ENCODE measurements around the gene ATP2B2. TPM values are rescaled to one million over a fixed set of nuclear protein-coding genes. Genes with fewer than 3 reads are reported as not detected.
A peak's percentile ranks its signal among the peaks of the same experiment; 100 is the strongest.

The ATP2B2 gene
- total and polyA plus RNA-seq, 8 donors = 0.11 to 0.75 (median 0.21) TPM

DNA sequence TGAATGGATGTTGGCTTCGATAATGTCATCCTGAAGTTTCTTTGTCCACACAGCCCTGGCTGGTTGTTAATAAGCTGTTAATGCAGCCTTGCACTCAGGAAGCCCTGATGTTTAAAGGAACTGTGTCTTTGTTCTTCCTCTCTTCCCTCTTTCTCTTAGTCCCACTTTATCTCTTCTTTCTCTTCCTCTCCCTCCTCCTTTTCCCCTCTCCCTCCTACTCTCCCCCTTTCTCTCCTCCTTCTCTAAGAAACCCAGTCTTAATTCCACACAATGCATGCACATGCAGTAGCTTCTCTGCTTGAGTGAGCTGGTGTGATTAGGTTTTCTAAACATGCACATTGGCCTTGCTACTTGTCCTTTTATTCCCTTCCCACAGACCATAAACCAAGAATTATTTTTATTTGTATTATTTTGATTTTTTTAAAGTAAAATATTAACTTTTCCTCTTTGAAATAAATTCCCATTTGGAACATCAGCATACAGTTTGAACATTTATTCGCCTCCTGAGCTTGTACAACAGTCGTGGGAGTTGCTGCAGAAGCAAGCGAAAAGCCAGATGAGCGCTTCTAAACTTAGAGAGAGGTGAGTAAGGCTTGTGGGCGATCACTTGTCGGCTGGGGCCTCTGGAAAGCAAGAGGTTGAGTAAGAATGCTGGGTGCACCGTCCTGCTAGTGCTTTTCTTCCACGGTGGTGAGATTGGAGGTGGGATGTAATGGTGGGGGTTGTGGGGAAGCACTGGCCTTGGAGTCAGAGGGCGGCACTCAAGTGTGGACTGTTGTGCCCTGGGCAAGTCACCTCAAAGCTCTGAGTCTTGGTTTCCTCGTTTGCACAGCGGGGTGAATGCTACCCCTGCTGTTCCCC is 219.9 kb downstream of the ATP2B2 start:
- no peak overlapping the region for H3K27ac ChIP-seq
- FAIRE-seq = no peak
- 77 to 78% methylated on average over 12 of the region's 12 CpGs for WGBS, 2 donors
- intact Hi-C loops (cut with DNase I) = no loop called here
- H3K4me1 ChIP-seq = peaks cover 0 to 7% (median 5%) of the 10 kb centered on the region in 3 donors
- no peaks in the 10 kb centered on the region for H3K27me3 ChIP-seq
- ATAC-seq = no peak
- DNase-seq = peak in 1 of 6 donors; percentile 19
- H3K36me3 ChIP-seq = peaks cover 0 to 10% (median 0%) of the 10 kb centered on the region in 3 donors
- no peak overlapping the region for H3K4me3 ChIP-seq
- H3K9me3 ChIP-seq = no peaks in the 10 kb centered on the region
- TF ChIP-seq, protein P1, sequence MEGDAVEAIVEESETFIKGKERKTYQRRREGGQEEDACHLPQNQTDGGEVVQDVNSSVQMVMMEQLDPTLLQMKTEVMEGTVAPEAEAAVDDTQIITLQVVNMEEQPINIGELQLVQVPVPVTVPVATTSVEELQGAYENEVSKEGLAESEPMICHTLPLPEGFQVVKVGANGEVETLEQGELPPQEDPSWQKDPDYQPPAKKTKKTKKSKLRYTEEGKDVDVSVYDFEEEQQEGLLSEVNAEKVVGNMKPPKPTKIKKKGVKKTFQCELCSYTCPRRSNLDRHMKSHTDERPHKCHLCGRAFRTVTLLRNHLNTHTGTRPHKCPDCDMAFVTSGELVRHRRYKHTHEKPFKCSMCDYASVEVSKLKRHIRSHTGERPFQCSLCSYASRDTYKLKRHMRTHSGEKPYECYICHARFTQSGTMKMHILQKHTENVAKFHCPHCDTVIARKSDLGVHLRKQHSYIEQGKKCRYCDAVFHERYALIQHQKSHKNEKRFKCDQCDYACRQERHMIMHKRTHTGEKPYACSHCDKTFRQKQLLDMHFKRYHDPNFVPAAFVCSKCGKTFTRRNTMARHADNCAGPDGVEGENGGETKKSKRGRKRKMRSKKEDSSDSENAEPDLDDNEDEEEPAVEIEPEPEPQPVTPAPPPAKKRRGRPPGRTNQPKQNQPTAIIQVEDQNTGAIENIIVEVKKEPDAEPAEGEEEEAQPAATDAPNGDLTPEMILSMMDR (IDR thresholded peaks at IDR 0.05) = no peak

DNA sequence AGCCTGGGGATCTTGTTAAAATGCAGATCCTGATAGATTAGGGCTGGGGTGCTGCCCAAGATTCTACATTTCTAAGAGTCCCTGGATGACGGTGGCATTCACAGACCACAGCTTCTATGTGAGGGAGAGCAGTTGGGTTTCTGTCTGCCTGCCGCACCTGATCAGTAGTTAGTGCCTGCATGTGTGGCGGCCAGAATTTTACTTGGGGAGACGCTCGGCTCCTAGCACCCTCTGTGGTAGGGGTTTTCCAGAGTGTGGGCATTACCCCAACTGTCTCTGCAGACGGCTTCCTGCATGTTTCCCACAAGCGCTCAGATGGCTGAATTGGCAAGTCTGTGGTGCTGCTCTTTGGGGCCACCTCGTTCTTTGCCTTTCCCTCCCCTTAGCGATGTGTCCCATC is 220.9 kb downstream of the ATP2B2 start:
- DNase-seq (peak in 1 of 6 donors; percentile 34), ATAC-seq (no peak), FAIRE-seq (no peak)
- H3K36me3 ChIP-seq = peaks cover 0 to 19% (median 0%) of the 10 kb centered on the region in 3 donors
- H3K4me1 ChIP-seq = peaks cover 0 to 7% (median 5%) of the 10 kb centered on the region in 3 donors
- H3K27me3 ChIP-seq = no peaks in the 10 kb centered on the region
- intact Hi-C loops (cut with DNase I) = no loop called here
- WGBS, 2 donors = 89 to 95% methylated on average over 9 of the region's 9 CpGs
- TF ChIP-seq, protein P1 (IDR thresholded peaks at IDR 0.05) = no peak
- H3K27ac ChIP-seq = no peak overlapping the region
- H3K9me3 ChIP-seq = no peaks in the 10 kb centered on the region
- no peak overlapping the region for H3K4me3 ChIP-seq

DNA sequence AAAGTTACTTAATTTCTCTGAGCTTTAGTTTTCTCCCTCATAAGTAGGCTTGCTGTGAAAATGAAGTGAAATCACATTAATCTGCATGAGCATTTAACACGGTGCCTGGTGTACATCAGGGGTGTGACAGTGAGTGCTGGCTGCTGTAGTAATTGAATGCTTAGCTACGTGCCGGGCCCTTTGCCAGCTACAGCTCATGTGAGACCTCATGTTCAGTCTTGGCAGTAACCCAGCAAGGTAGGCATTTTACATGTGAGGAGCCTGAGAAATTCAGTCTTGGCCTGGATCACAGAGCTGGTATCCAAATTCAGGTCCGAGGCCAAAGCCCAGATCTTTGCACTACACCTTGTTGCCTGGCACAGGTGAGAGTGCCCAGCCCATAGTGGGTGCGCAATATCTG is 221.7 kb downstream of the ATP2B2 start:
- FAIRE-seq (no peak), DNase-seq (peak; percentile 70 to 86 (median 76)), ATAC-seq (peak; percentile 73 to 90 (median 88))
- TF ChIP-seq, protein P1 (IDR thresholded peaks at IDR 0.05) = no peak
- Histone ChIP-seq H3K36me3 (peaks cover 0 to 22% (median 2%) of the 10 kb centered on the region in 3 donors), H3K4me1 (peaks cover 0 to 7% (median 5%) of the 10 kb centered on the region in 3 donors), H3K27me3 (no peaks in the 10 kb centered on the region), H3K4me3 (no peak overlapping the region), H3K27ac (peak overlapping the region in 1 of 4 donors; percentile 20), H3K9me3 (no peaks in the 10 kb centered on the region)
- 20 to 37% methylated on average over 5 of the region's 5 CpGs for WGBS, 2 donors
- intact Hi-C loops (cut with DNase I) = no loop called here

DNA sequence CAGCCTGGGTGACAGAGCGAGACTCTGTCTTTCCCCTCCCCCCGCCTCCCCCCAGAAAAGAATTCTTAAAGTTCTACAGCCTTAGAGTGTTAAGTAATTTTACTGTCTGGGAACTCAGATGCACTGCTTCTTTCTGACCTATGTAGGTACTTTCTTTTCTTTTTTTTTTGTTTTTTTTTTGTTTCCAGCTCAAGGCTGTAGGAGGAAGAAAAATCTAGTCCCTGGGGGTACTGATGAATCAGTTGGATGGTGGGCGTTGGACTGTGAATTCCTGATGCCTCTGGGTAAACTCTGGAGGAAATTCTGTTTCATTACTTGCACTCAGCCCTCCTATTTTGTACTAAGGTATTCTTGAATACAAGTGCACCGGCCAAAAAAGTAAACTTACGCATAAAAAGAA is 223.4 kb downstream of the ATP2B2 start:
- 91 to 95% methylated on average over 5 of the region's 5 CpGs for WGBS, 2 donors
- H3K9me3 ChIP-seq = no peaks in the 10 kb centered on the region
- intact Hi-C loops (cut with DNase I) = no loop called here
- FAIRE-seq (no peak), ATAC-seq (no peak), DNase-seq (no peak)
- peaks cover 0 to 7% (median 5%) of the 10 kb centered on the region in 3 donors for H3K4me1 ChIP-seq
- H3K36me3 ChIP-seq = peaks cover 0 to 30% (median 2%) of the 10 kb centered on the region in 3 donors
- TF ChIP-seq, protein P1 (IDR thresholded peaks at IDR 0.05) = no peak
- H3K27me3 ChIP-seq = no peaks in the 10 kb centered on the region
- no peak overlapping the region for H3K27ac ChIP-seq
- H3K4me3 ChIP-seq = no peak overlapping the region

DNA sequence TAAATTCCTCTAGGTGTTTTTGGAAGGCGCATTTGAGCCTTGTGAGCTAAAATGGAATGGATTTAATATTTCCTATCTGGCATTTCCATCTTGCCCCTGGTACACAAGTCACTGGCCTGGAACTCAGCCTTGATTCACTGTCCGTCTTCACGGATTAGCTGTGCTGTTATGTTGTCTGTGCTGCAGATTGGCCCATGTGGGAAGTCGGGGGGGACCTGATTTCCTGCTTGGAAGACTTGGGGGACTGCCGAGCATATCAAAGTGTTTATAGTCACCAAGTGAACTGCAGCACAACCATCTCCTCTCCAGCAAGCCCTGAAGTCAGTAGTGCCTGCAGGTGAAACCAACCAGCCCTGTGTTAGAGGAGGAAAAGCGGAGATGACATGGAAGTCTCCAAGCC is 224.8 kb downstream of the ATP2B2 start:
- TF ChIP-seq, protein P1 (IDR thresholded peaks at IDR 0.05) = no peak
- Histone ChIP-seq H3K9me3 (no peaks in the 10 kb centered on the region), H3K4me1 (peaks cover 0 to 7% (median 5%) of the 10 kb centered on the region in 3 donors), H3K27ac (no peak overlapping the region), H3K4me3 (no peak overlapping the region), H3K27me3 (no peaks in the 10 kb centered on the region), H3K36me3 (peaks cover 0 to 30% (median 2%) of the 10 kb centered on the region in 3 donors)
- no peak for ATAC-seq
- intact Hi-C loops (cut with DNase I) = no loop called here
- no peak for DNase-seq
- no peak for FAIRE-seq
- 91 to 93% methylated on average over 6 of the region's 6 CpGs for WGBS, 2 donors

Measured in pancreas (tissue), 10 donors.